HepG2 (cell line): Measurements from ENCODE around the gene SLC12A3.

Experiments used
- GABPB1 ChIP-seq: IDR thresholded peaks from 2 replicates; pipeline ENCODE4 v1.6.1; 2016; ENCODE audit warnings: mild to moderate bottlenecking, missing genetic modification reagents, moderate library complexity, missing compliant biosample characterization
- MYC ChIP-seq: sonication (generic); formaldehyde crosslinking; IDR thresholded peaks from 2 replicates; pipeline ENCODE4 v1.9.0; 2021; ENCODE audit warnings: missing genetic modification reagents, borderline replicate concordance
- ZKSCAN8 ChIP-seq: IDR thresholded peaks from 2 replicates; pipeline ENCODE4 v1.6.1; 2016; ENCODE audit warnings: borderline replicate concordance, missing genetic modification reagents, missing compliant biosample characterization

DNA sequence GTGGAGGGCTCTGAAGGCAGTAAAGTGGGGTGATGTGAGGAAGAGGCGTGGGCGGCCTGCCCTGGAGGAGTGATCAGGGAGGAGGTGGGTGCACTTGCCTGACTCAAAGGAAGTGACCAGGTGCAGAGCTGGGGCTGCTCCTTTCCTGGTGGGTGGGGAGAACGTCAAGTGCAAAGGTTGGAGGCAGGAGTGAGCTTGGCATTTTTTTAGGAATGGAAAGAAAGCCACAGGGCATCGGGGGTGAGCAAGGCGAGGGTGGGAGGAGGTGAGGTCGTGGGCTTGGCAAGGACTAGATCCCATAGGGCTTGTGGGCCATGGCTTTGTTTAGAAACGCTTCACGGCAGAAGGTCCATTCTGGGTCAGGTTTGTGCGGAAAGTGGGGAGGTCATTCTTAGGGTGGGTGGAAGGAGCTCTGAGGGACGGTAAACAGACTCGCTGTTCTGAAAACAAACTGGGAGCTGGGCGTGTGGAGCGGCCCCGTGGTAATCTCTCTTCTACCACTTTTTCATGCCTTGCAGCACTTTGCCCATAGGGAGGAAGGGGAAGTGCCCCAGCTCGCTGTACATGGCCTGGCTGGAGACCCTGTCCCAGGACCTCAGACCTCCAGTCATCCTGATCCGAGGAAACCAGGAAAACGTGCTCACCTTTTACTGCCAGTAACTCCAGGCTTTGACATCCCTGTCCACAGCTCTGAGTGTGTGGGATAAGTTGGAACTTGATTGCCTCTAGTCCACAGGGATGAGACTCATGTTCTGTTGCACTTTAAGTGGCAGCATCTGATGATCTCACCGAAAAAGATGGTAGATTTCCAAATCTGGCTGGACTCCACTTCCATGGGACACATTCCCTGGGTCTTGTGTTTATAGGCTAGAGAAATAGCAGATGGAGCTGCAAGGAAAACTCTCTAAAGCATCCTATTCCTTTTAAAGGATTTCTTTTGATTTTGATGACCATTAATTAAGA lies 48.0 kb downstream of the SLC12A3 start:
- TF ChIP-seq GABPB1 (CRISPR knock-in tag) (no peak; the same call in 1 of the 2 replicates), ZKSCAN8 (CRISPR knock-in tag) (no peak), MYC (CRISPR knock-in tag) (no peak)
